Activated B cell treated with CpG ODN at 0.5 μM for 24 hours (primary cell): Measurements from ENCODE around the gene GMFB. TPM values are rescaled to one million over a fixed set of nuclear protein-coding genes. Genes with fewer than 3 reads are reported as not detected.

Experiments used
- ATAC-seq: fragments of 200-7000 bp; cut with Tn5 transposase; one replicate; pipeline ENCODE4 v1.10.0; 2021; ENCODE audit warnings: low read depth, mild to moderate bottlenecking, moderate library complexity
- CTCF ChIA-PET: fragments of 350-600 bp; sonication (Branson Sonifier 250); formaldehyde crosslinking; loops from one replicate; lab custom pipeline; 2021; ENCODE audit warnings: antibody characterized with exemption; lab: Charles Lee
- POLR2A ChIA-PET: fragments of 350-600 bp; sonication (Branson Sonifier 250); formaldehyde crosslinking; loops from one replicate; lab custom pipeline; 2021; ENCODE audit warnings: antibody characterized with exemption; lab: Charles Lee
- DNase-seq: peaks from one replicate; pipeline ENCODE4 v3.0.0; 2022
- H3K27ac Mint-ChIP-seq: one replicate; pipeline ENCODE4 v1.8.0; 2020; ENCODE audit warnings: mixed read lengths
- H3K27me3 Mint-ChIP-seq: one replicate; pipeline ENCODE4 v1.8.0; 2021; ENCODE audit warnings: mixed read lengths
- H3K36me3 Mint-ChIP-seq: one replicate; pipeline ENCODE4 v1.8.0; 2021; ENCODE audit warnings: low read depth, mixed read lengths
- H3K4me1 Mint-ChIP-seq: one replicate; pipeline ENCODE4 v1.8.0; 2021; ENCODE audit warnings: mixed read lengths
- H3K4me3 Mint-ChIP-seq: one replicate; pipeline ENCODE4 v1.8.0; 2020; ENCODE audit warnings: mild to moderate bottlenecking, mixed read lengths
- H3K9me3 Mint-ChIP-seq: one replicate; pipeline ENCODE4 v1.8.0; 2020; ENCODE audit warnings: mixed read lengths
- CTCF ChIP-seq: fragments of 200-600 bp; IDR thresholded peaks from one replicate; pipeline ENCODE4 v1.8.0; 2022; ENCODE audit warnings: antibody characterized with exemption, mild to moderate bottlenecking
- intact Hi-C: fragments of 100-400 bp; cut with micrococcal nuclease; formaldehyde crosslinking; loops from one replicate; pipeline ENCODE4 v1.15.1; 2024
- total RNA-seq: library from RNA; stranded (reverse); gene quantifications from 2 replicates; pipeline ENCODE4 v1.2.3, GENCODE V29; 2022

The GMFB gene
- total RNA-seq, 1 donor from 2014 or later, result 43.0 TPM

- no peak for ATAC-seq
- intact Hi-C loops, result no loop called here
- POLR2A ChIA-PET, result no interaction called here
- no peak for DNase-seq
- H3K4me3 Mint-ChIP-seq, result no peak overlapping the region
- H3K27ac Mint-ChIP-seq, result no peak overlapping the region
- H3K27me3 Mint-ChIP-seq, result no peaks in the 10 kb centered on the region
- CTCF ChIA-PET, result no interaction called here
- H3K9me3 Mint-ChIP-seq, result no peaks in the 10 kb centered on the region
- H3K4me1 Mint-ChIP-seq, result peaks cover 14% of the 10 kb centered on the region
- H3K36me3 Mint-ChIP-seq, result peaks cover 70% of the 10 kb centered on the region
- TF ChIP-seq CTCF, result no peak
These were observed 13.4 kb downstream of the GMFB start for GRCh38 chr14:54475187-54475899.

- Mint-ChIP-seq H3K27me3 (no peaks in the 10 kb centered on the region), H3K9me3 (no peaks in the 10 kb centered on the region), H3K4me3 (no peak overlapping the region), H3K4me1 (peaks cover 14% of the 10 kb centered on the region), H3K27ac (no peak overlapping the region), H3K36me3 (peaks cover 63% of the 10 kb centered on the region)
- CTCF ChIA-PET, result no interaction called here
- no peak for DNase-seq
- intact Hi-C loops, result no loop called here
- TF ChIP-seq CTCF, result no peak
- POLR2A ChIA-PET, result no interaction called here
- ATAC-seq, result no peak
These were observed 14.5 kb downstream of the GMFB start for GRCh38 chr14:54474232-54474793.

- H3K4me3 Mint-ChIP-seq, result no peak overlapping the region
- DNase-seq, result no peak
- ChIA-PET CTCF (no interaction called here), POLR2A (interaction anchor here (0.5 to 2.8 kb wide), 3 partner anchors 16 to 608 kb away, joined by 3 to 9 read pairs (median 3); partner anchors contain the start of gene GMFB)
- intact Hi-C loops, result no loop called here
- H3K36me3 Mint-ChIP-seq, result peaks cover 54% of the 10 kb centered on the region
- peaks cover 11% of the 10 kb centered on the region for H3K4me1 Mint-ChIP-seq
- no peak overlapping the region for H3K27ac Mint-ChIP-seq
- H3K9me3 Mint-ChIP-seq, result peaks cover 12% of the 10 kb centered on the region
- TF ChIP-seq CTCF, result no peak
- no peaks in the 10 kb centered on the region for H3K27me3 Mint-ChIP-seq
- ATAC-seq, result no peak
These were observed 16.5 kb downstream of the GMFB start for GRCh38 chr14:54472315-54472714.

GRCh38 chr14:54471641-54472040 lies 17.1 kb downstream of the GMFB start:
- H3K36me3 Mint-ChIP-seq, result peaks cover 50% of the 10 kb centered on the region

More at GRCh38 chr14:54471641-54472040, 17.1 kb downstream of the GMFB start:
- CTCF ChIA-PET, result no interaction called here
- POLR2A ChIA-PET, result interaction anchor here (0.6 to 2.8 kb wide), 2 partner anchors 17 to 65 kb away, joined by 3 to 9 read pairs; partner anchors contain the start of gene GMFB
- Mint-ChIP-seq H3K9me3 (peaks cover 13% of the 10 kb centered on the region), H3K27me3 (no peaks in the 10 kb centered on the region), H3K4me1 (peaks cover 10% of the 10 kb centered on the region), H3K27ac (no peak overlapping the region), H3K4me3 (no peak overlapping the region)
- TF ChIP-seq CTCF, result no peak
- ATAC-seq, result no peak
- intact Hi-C loops, result no loop called here
- no peak for DNase-seq
